HAP-1 (cell line): ENCODE results near the gene RASEF.
"Not testable (repeated sequence)": the region's sequence is repeated elsewhere in the genome, so short reads cannot be mapped to it uniquely, and the experiment has no call there.

Source experiments
- DNase-seq, 2 experiments: peaks; one replicate each; pipeline ENCODE4 v3.0.0-alpha.2; 2016 to 2020; ENCODE audit warnings: low spot score in 2 of 2
- H3K27me3 ChIP-seq: fragments of 250-450 bp; sonication (Bioruptor Pico); 2 replicates; pipeline ENCODE4 v1.5.1; 2020; ENCODE audit warnings: low read depth, mild to moderate bottlenecking, moderate library complexity
- H3K36me3 ChIP-seq: fragments of 250-450 bp; sonication (Bioruptor Pico); replicated peaks from 2 replicates; pipeline ENCODE4 v1.5.1; 2020; ENCODE audit warnings: mild to moderate bottlenecking
- H3K4me1 ChIP-seq: fragments of 250-450 bp; sonication (Bioruptor Pico); 2 replicates; pipeline ENCODE4 v1.5.1; 2020; ENCODE audit warnings: mild to moderate bottlenecking
- H3K4me3 ChIP-seq: fragments of 250-450 bp; sonication (Bioruptor Pico); 2 replicates; pipeline ENCODE4 v1.5.1; 2020; ENCODE audit warnings: mild to moderate bottlenecking, moderate library complexity
- H3K9me3 ChIP-seq: fragments of 250-450 bp; sonication (Bioruptor Pico); 2 replicates; pipeline ENCODE4 v1.5.1; 2020; ENCODE audit warnings: mild to moderate bottlenecking, moderate library complexity
- in situ Hi-C: fragments of 300-500 bp; cut with MboI; formaldehyde crosslinking; loops from 3 replicates; pipeline ENCODE4 v1.14.3; 2020; ENCODE audit warnings: low sequenced_read_pairs, inconsistent platforms, mixed read lengths

RASEF gene

GRCh38 chr9:83062651-83063527, at the start of gene RASEF:
Gene RASEF (minus strand): TSS chr9:83063142. CDS start chr9:83062867, 275 bp downstream.
- no peaks in the 10 kb centered on the region for H3K4me1 ChIP-seq
- no peaks in the 10 kb centered on the region for H3K9me3 ChIP-seq
- no peak for DNase-seq
- no peak within 1 kb of the TSS for H3K4me3 ChIP-seq
- H3K36me3 ChIP-seq = no peaks in the 10 kb centered on the region
- H3K27me3 ChIP-seq = peaks cover 8% of the 10 kb centered on the region
- in situ Hi-C loops = no loop called here

DNA sequence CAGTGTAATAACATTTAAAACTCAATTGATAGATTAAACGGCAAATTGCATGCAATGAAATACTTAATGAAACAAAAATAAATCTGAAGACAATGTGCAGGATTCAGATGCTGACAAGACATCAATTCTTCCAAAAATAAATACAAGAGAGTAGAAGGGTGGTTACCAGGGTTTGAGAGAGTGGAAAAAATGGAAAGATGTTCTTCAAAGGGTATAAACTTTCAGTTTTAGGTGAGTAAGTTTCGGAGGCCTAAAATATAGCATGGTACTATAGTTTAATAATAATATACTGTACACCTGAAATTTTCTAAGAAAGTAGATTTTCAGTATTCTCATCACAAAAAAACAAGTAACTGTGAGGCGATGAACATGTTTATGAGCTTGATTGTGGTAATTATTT, 48.2 kb upstream of the RASEF start:
- in situ Hi-C loops = no loop called here
- Histone ChIP-seq H3K9me3 (no peaks in the 10 kb centered on the region), H3K27me3 (no peaks in the 10 kb centered on the region), H3K4me1 (no peaks in the 10 kb centered on the region), H3K36me3 (no peaks in the 10 kb centered on the region), H3K4me3 (no peak overlapping the region)
- DNase-seq = no peak

DNA sequence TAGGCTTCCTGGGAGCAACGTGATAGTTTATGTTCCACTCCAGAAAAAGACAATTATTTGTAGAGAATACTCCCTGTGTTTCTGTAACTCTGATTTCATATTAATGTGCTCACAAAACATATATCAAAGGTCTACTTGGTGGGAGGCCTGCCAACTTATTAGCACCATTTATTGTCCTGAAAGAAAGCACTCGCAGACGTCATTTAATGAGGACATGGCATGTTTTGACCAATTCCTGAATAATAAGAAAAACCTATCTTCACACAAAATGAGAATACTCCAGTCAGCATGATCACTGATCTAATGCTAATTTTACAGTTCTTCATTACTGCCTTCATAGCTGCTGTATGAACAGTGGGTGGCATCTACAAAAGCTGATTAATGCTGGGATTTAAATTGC, 46.4 kb upstream of the RASEF start:
- H3K4me3 ChIP-seq = no peak overlapping the region
- no peaks in the 10 kb centered on the region for H3K36me3 ChIP-seq
- in situ Hi-C loops = no loop called here
- H3K9me3 ChIP-seq = no peaks in the 10 kb centered on the region
- no peak for DNase-seq
- no peaks in the 10 kb centered on the region for H3K4me1 ChIP-seq
- H3K27me3 ChIP-seq = no peaks in the 10 kb centered on the region

GRCh38 chr9:83108208-83108607, 45.3 kb upstream of the RASEF start:
- no peak for DNase-seq
- Histone ChIP-seq H3K36me3 (no peaks in the 10 kb centered on the region), H3K4me3 (no peak overlapping the region), H3K9me3 (no peaks in the 10 kb centered on the region), H3K4me1 (no peaks in the 10 kb centered on the region), H3K27me3 (no peaks in the 10 kb centered on the region)
- in situ Hi-C loops = no loop called here

DNA sequence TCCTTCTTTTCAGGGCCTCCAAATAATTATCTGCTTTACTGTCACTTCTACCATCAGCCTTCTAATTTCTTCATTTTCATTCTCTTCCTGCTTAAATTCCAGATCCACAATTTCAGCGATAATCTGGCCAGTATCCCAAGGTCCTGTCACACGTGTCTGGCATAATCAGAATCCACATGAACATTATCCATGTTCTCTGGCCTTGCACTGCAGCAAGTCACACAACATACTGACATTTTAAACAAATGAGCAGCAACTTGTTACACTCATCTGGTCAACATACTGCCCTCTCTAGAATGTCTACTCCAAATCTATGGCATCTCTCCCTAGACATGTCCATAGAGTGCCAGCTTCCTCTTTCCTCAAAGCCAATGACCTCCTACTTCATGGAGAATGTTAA, 43.8 kb upstream of the RASEF start:
- DNase-seq = no peak
- in situ Hi-C loops = no loop called here
- Histone ChIP-seq H3K27me3 (no peaks in the 10 kb centered on the region), H3K9me3 (no peaks in the 10 kb centered on the region), H3K4me3 (no peak overlapping the region), H3K4me1 (no peaks in the 10 kb centered on the region), H3K36me3 (no peaks in the 10 kb centered on the region)

DNA sequence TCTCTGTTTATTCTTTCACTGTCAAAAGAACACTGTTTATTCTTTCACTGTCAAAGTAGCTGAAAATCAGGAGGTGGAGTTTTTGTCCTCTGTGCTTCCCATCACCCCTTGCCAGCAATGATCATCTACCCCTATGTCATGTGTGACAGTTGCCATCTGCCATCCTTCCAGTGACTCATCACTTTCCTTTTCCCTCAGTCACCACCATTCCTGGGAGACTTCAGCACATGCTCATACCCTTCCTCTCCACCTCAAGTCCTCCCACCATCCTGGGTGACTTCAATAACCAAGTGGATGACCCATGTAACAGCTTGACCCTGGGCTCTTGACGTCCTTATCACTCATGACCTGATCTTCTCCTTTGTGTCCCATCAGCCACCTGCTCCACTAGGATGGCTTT, 43.3 kb upstream of the RASEF start:
- H3K27me3 ChIP-seq = no peaks in the 10 kb centered on the region
- no peak overlapping the region for H3K4me3 ChIP-seq
- in situ Hi-C loops = no loop called here
- no peaks in the 10 kb centered on the region for H3K36me3 ChIP-seq
- no peak for DNase-seq
- H3K9me3 ChIP-seq = no peaks in the 10 kb centered on the region
- no peaks in the 10 kb centered on the region for H3K4me1 ChIP-seq

DNA sequence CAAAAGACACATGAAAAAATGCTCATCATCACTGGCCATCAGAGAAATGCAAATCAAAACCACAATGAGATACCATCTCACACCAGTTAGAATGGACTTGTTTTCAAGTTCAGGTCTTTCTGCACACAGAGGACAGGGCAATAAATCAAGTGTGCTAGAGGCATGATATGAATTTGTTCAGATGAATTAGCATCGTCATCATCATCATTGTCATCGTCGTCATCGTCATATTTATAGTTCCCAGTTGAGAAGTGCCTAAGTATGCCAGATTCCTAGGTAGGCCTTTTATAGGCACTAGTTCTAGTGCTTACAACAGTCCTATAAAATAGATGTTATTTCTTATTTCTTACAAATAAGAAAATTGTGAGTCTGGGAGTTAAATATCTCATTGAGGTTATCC, 34.7 kb upstream of the RASEF start:
- Histone ChIP-seq H3K4me1 (no peaks in the 10 kb centered on the region), H3K27me3 (no peaks in the 10 kb centered on the region), H3K4me3 (no peak overlapping the region), H3K36me3 (no peaks in the 10 kb centered on the region), H3K9me3 (no peaks in the 10 kb centered on the region; the same call in 1 of the 2 replicates)
- no peak for DNase-seq
- in situ Hi-C loops = no loop called here

DNA sequence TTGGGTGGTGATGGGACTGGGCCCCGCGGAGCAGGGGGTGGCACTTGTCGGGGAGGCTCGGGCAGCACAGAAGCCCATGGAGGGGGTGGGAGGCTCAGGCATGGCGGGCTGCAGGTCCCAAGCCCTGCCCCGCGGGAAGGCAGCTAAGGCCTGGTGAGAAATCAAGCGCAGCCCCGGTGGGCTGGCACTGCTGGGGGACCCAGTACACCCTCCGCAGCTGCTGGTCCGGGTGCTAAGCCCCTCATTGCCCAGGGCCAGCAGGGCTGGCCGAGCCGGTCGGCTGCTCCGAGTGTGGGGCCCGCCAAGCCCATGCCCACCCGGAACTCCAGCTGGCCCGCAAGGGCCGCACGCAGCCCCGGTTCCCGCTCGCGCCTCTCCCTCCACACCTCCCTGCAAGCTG, 30.4 kb upstream of the RASEF start:
- in situ Hi-C loops, H3K9me3 ChIP-seq, DNase-seq, H3K4me3 ChIP-seq, H3K27me3 ChIP-seq, H3K36me3 ChIP-seq, H3K4me1 ChIP-seq: not testable (repeated sequence)

DNA sequence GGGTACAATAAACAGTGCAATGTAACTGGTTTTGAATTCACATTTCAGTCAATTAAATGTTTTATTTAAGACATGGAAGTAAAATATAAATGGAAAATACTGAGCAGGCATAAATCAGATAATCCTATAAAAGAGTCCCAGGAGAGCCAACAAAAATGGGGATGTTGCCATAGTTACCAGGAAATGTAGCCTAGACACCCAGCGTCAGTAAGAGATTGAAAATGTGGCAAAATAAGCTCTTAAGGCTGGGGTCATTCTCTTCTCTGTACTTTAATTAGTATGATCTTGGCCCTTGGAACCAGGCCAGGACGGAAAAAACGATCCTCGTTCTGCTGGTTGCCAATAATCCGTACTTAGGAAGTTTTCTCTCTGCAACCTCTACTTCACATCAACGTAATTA, 18.9 kb upstream of the RASEF start:
- H3K36me3 ChIP-seq = no peaks in the 10 kb centered on the region
- in situ Hi-C loops = no loop called here

GRCh38 chr9:83081010-83081409, 18.1 kb upstream of the RASEF start:
- Histone ChIP-seq H3K27me3 (no peaks in the 10 kb centered on the region), H3K9me3 (no peaks in the 10 kb centered on the region), H3K36me3 (no peaks in the 10 kb centered on the region), H3K4me3 (no peak overlapping the region), H3K4me1 (no peaks in the 10 kb centered on the region)
- in situ Hi-C loops = no loop called here
- DNase-seq = no peak

More for the DNA sequence above, 18.9 kb upstream of the RASEF start:
- no peak overlapping the region for H3K4me3 ChIP-seq
- no peaks in the 10 kb centered on the region for H3K9me3 ChIP-seq
- no peak for DNase-seq
- H3K4me1 ChIP-seq = no peaks in the 10 kb centered on the region
- H3K27me3 ChIP-seq = no peaks in the 10 kb centered on the region

DNA sequence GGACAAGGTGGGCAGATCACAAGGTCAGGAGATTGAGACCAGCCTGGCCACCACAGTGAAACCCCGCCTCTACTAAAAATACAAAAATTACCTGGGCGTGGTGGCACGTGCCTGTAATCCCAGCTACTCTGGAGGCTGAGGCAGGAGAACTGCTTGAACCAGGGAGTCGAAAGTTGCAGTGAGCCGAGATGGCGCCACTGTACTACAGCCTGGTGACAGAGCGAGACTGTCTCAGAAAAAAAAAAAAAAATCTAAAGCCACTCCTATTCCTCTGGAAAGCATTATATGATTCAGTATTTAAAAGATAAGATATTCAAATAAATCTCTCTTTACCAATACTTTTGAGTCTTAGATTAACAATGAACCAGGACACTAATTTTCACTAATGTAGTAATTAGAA, 13.0 kb upstream of the RASEF start:
- H3K4me3 ChIP-seq, H3K36me3 ChIP-seq, DNase-seq, H3K27me3 ChIP-seq, H3K9me3 ChIP-seq, H3K4me1 ChIP-seq, in situ Hi-C loops: not testable (repeated sequence)

DNA sequence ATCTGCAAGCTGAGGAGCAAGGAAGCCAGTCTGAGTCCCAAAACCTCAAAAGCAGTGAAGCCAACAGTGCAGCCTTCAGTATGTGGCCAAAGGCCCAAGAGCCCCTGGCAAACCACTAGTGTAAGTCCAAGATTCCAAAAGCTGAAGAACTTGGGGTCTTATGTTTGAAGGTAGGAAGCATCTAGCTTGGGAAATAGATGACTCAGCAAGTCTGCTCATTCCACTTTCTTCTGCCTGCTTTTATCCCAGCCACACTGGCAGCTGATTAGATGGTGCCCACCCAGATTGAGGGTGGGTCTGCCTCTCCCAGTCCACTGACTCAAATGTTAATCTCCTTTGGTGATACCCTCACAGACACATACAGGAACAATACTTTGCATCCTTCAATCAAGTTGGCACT, 9.6 kb upstream of the RASEF start:
- H3K27me3 ChIP-seq, DNase-seq, H3K9me3 ChIP-seq, H3K36me3 ChIP-seq, H3K4me3 ChIP-seq, in situ Hi-C loops, H3K4me1 ChIP-seq: not testable (repeated sequence)

DNA sequence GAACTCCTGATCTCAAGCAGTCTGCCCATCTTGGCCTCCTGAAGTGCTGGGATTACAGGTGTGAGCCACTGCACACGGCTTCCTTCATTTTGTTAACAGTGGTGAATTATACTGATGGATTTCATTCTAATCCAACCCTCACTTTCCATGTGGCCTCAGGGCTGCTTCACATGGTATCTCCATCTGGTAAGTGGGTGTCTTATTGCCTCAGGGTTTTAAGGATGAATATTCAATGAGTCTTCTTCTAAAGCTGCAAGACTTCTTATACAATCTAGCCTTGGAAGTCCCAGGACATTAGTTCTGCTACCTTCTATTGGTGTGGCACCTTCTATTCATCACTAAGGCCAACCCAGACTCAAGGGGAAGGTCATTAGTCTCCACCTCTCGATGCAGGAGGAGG, 8.7 kb upstream of the RASEF start:
- no peak for DNase-seq
- Histone ChIP-seq H3K9me3 (no peaks in the 10 kb centered on the region), H3K4me1 (no peaks in the 10 kb centered on the region), H3K36me3 (no peaks in the 10 kb centered on the region), H3K27me3 (no peaks in the 10 kb centered on the region), H3K4me3 (no peak overlapping the region)
- in situ Hi-C loops = no loop called here

GRCh38 chr9:83070261-83070660, 7.3 kb upstream of the RASEF start:
- H3K9me3 ChIP-seq = no peaks in the 10 kb centered on the region
- H3K4me3 ChIP-seq = no peak overlapping the region
- H3K27me3 ChIP-seq = no peaks in the 10 kb centered on the region
- in situ Hi-C loops = no loop called here
- H3K36me3 ChIP-seq = no peaks in the 10 kb centered on the region
- H3K4me1 ChIP-seq = no peaks in the 10 kb centered on the region
- no peak for DNase-seq

DNA sequence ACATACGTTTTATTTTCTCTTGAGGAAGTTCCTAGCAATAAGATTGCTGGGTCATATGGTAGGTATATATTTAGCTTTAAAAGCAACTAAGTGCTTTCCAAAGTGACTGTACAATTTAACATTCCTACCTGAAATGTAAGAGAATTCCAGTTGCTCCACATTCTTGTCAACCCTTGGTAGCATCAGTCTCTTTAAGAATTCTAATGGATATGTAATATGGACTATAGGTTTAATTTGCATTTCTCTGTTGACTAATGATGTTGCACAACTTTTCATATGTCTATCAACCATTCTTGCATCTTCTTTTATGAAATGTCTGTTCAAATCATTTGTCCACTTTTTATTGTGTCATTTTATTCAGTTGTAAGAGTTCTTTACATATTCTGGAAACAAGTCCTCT, 6.7 kb upstream of the RASEF start:
- H3K27me3 ChIP-seq = no peaks in the 10 kb centered on the region
- in situ Hi-C loops = no loop called here
- H3K4me3 ChIP-seq = no peak overlapping the region
- no peaks in the 10 kb centered on the region for H3K36me3 ChIP-seq
- H3K9me3 ChIP-seq = no peaks in the 10 kb centered on the region
- H3K4me1 ChIP-seq = no peaks in the 10 kb centered on the region
- DNase-seq = no peak
